Measurements from ENCODE around the gene GPR180.

The GPR180 gene

GRCh38 chr13:94659598-94659946, 57.9 kb downstream of the GPR180 start:
- no peak for DNase-seq (ENCODE audit: low spot score)
- H3K4me2 ChIP-seq (ENCODE audit: insufficient read depth, low read length, poor library complexity, severe bottlenecking), result no peak overlapping the region
- H2AK5ac ChIP-seq (ENCODE audit: low read depth, low read length), result no peak overlapping the region
- H3K4me1 ChIP-seq (ENCODE audit: control insufficient read depth in 2 of 2, insufficient read depth in 1 of 2, low read depth in 1 of 2, low read length in 2 of 2), result peaks cover 10 to 40% of the 10 kb centered on the region in 2 donors
- H3K79me1 ChIP-seq (ENCODE audit: low read depth, low read length), result no peaks in the 10 kb centered on the region
- no peaks in the 10 kb centered on the region for H3K36me3 ChIP-seq (replicated peaks in 1 of 2; ENCODE audit: control insufficient read depth in 2 of 2, insufficient read depth in 2 of 2, low read length in 2 of 2)
- no peak overlapping the region for H4K91ac ChIP-seq (ENCODE audit: low read depth, low read length, poor library complexity)
- peaks cover 4% of the 10 kb centered on the region in 2 donors for H3K9me3 ChIP-seq (replicated peaks in 1 of 2; ENCODE audit: control insufficient read depth in 2 of 2, insufficient read depth in 1 of 2, low read depth in 1 of 2, low read length in 2 of 2)
- no peak overlapping the region for H3K14ac ChIP-seq (ENCODE audit: low read length)
- H2BK12ac ChIP-seq (ENCODE audit: low read length), result no peak overlapping the region
- H2BK5ac ChIP-seq (ENCODE audit: low read length), result no peak overlapping the region
- H3K4me3 ChIP-seq (ENCODE audit: low read length in 2 of 2), result no peak overlapping the region
- no peaks in the 10 kb centered on the region for H3K27me3 ChIP-seq (ENCODE audit: control insufficient read depth in 3 of 3, insufficient read depth in 3 of 3, low read depth in 1 of 3, low read length in 3 of 3)
- H3K9ac ChIP-seq (ENCODE audit: low read depth, low read length, poor library complexity), result no peak overlapping the region
- H4K8ac ChIP-seq (ENCODE audit: low read depth, low read length), result no peak overlapping the region
- H3K18ac ChIP-seq (ENCODE audit: low read length), result no peak overlapping the region
- H2BK15ac ChIP-seq (ENCODE audit: low read length), result no peak overlapping the region
- H3K23ac ChIP-seq (ENCODE audit: low read depth, low read length, poor library complexity), result no peak overlapping the region
- no peak overlapping the region for H3K27ac ChIP-seq (replicated peaks; ENCODE audit: low read length)
- no peak overlapping the region for H2AFZ ChIP-seq (ENCODE audit: low read length)
- no peak overlapping the region for H3K4ac ChIP-seq (ENCODE audit: low read length)
- H2BK120ac ChIP-seq (ENCODE audit: low read depth, low read length), result no peak overlapping the region

- Histone ChIP-seq H2BK15ac (ENCODE audit: low read length) (no peak overlapping the region), H3K23ac (ENCODE audit: low read depth, low read length, poor library complexity) (no peak overlapping the region), H3K36me3 (replicated peaks in 1 of 2; ENCODE audit: control insufficient read depth in 2 of 2, insufficient read depth in 2 of 2, low read length in 2 of 2) (no peaks in the 10 kb centered on the region), H2BK12ac (ENCODE audit: low read length) (no peak overlapping the region), H3K14ac (ENCODE audit: low read length) (no peak overlapping the region), H3K18ac (ENCODE audit: low read length) (no peak overlapping the region), H3K4me2 (ENCODE audit: insufficient read depth, low read length, poor library complexity, severe bottlenecking) (no peak overlapping the region), H4K91ac (ENCODE audit: low read depth, low read length, poor library complexity) (no peak overlapping the region), H3K4ac (ENCODE audit: low read length) (no peak overlapping the region), H3K4me3 (ENCODE audit: low read length in 2 of 2) (no peak overlapping the region), H4K8ac (ENCODE audit: low read depth, low read length) (no peak overlapping the region), H2AFZ (ENCODE audit: low read length) (peak overlapping the region; percentile 37), H3K79me1 (ENCODE audit: low read depth, low read length) (no peaks in the 10 kb centered on the region), H3K9ac (ENCODE audit: low read depth, low read length, poor library complexity) (no peak overlapping the region), H2AK5ac (ENCODE audit: low read depth, low read length) (no peak overlapping the region), H3K4me1 (ENCODE audit: control insufficient read depth in 2 of 2, insufficient read depth in 1 of 2, low read depth in 1 of 2, low read length in 2 of 2) (peaks cover 10 to 49% of the 10 kb centered on the region in 2 donors), H3K9me3 (replicated peaks in 1 of 2; ENCODE audit: control insufficient read depth in 2 of 2, insufficient read depth in 1 of 2, low read depth in 1 of 2, low read length in 2 of 2) (peaks cover 2% of the 10 kb centered on the region in 2 donors), H3K27ac (replicated peaks; ENCODE audit: low read length) (no peak overlapping the region), H2BK5ac (ENCODE audit: low read length) (no peak overlapping the region), H3K27me3 (ENCODE audit: control insufficient read depth in 3 of 3, insufficient read depth in 3 of 3, low read depth in 1 of 3, low read length in 3 of 3) (no peaks in the 10 kb centered on the region), H2BK120ac (ENCODE audit: low read depth, low read length) (no peak overlapping the region)
- no CpG with 5 or more reads among the region's 6 CpGs for WGBS, 2 donors (ENCODE audit: extremely low coverage in 2 of 2, insufficient read length in 2 of 2, insufficient replicate concordance in 1 of 2)
- no peak for DNase-seq (ENCODE audit: low spot score)
Measured at GRCh38 chr13:94660695-94661326, 59.2 kb downstream of the GPR180 start.

GRCh38 chr13:94661406-94661805, 59.7 kb downstream of the GPR180 start:
- H3K27me3 ChIP-seq (ENCODE audit: control insufficient read depth in 3 of 3, insufficient read depth in 3 of 3, low read depth in 1 of 3, low read length in 3 of 3), result no peaks in the 10 kb centered on the region
- H2BK5ac ChIP-seq (ENCODE audit: low read length), result no peak overlapping the region
- H3K4me3 ChIP-seq (ENCODE audit: low read length in 2 of 2), result peak overlapping the region in 1 of 2 donors; percentile 7
- peak overlapping the region; percentile 3 for H3K27ac ChIP-seq (replicated peaks; ENCODE audit: low read length)
- no peak overlapping the region for H3K4ac ChIP-seq (ENCODE audit: low read length)
- H3K36me3 ChIP-seq (replicated peaks in 1 of 2; ENCODE audit: control insufficient read depth in 2 of 2, insufficient read depth in 2 of 2, low read length in 2 of 2), result no peaks in the 10 kb centered on the region
- no peak overlapping the region for H3K4me2 ChIP-seq (ENCODE audit: insufficient read depth, low read length, poor library complexity, severe bottlenecking)
- peak overlapping the region; percentile 37 for H2AFZ ChIP-seq (ENCODE audit: low read length)
- H4K91ac ChIP-seq (ENCODE audit: low read depth, low read length, poor library complexity), result no peak overlapping the region
- no peak overlapping the region for H2BK120ac ChIP-seq (ENCODE audit: low read depth, low read length)
- H4K8ac ChIP-seq (ENCODE audit: low read depth, low read length), result no peak overlapping the region
- no peak for DNase-seq (ENCODE audit: low spot score)
- H3K9ac ChIP-seq (ENCODE audit: low read depth, low read length, poor library complexity), result no peak overlapping the region
- H3K9me3 ChIP-seq (replicated peaks in 1 of 2; ENCODE audit: control insufficient read depth in 2 of 2, insufficient read depth in 1 of 2, low read depth in 1 of 2, low read length in 2 of 2), result peaks cover 0 to 2% of the 10 kb centered on the region in 2 donors
- no peak overlapping the region for H2BK12ac ChIP-seq (ENCODE audit: low read length)
- no peak overlapping the region for H2AK5ac ChIP-seq (ENCODE audit: low read depth, low read length)
- H3K79me1 ChIP-seq (ENCODE audit: low read depth, low read length), result no peaks in the 10 kb centered on the region
- no peak overlapping the region for H3K18ac ChIP-seq (ENCODE audit: low read length)
- no peak overlapping the region for H3K23ac ChIP-seq (ENCODE audit: low read depth, low read length, poor library complexity)
- no peak overlapping the region for H3K14ac ChIP-seq (ENCODE audit: low read length)
- peaks cover 10 to 49% of the 10 kb centered on the region in 2 donors for H3K4me1 ChIP-seq (ENCODE audit: control insufficient read depth in 2 of 2, insufficient read depth in 1 of 2, low read depth in 1 of 2, low read length in 2 of 2)
- WGBS, 2 donors (ENCODE audit: extremely low coverage in 2 of 2, insufficient read length in 2 of 2, insufficient replicate concordance in 1 of 2), result no CpG with 5 or more reads among the region's 5 CpGs
- no peak overlapping the region for H2BK15ac ChIP-seq (ENCODE audit: low read length)

- Histone ChIP-seq H2BK120ac (ENCODE audit: low read depth, low read length) (no peak overlapping the region), H3K9me3 (replicated peaks in 1 of 2; ENCODE audit: control insufficient read depth in 2 of 2, insufficient read depth in 1 of 2, low read depth in 1 of 2, low read length in 2 of 2) (no peaks in the 10 kb centered on the region), H2AFZ (ENCODE audit: low read length) (peak overlapping the region; percentile 70), H3K4me3 (ENCODE audit: low read length in 2 of 2) (no peak overlapping the region), H3K4me2 (ENCODE audit: insufficient read depth, low read length, poor library complexity, severe bottlenecking) (no peak overlapping the region), H2BK15ac (ENCODE audit: low read length) (no peak overlapping the region), H2AK5ac (ENCODE audit: low read depth, low read length) (no peak overlapping the region), H4K91ac (ENCODE audit: low read depth, low read length, poor library complexity) (no peak overlapping the region), H2BK5ac (ENCODE audit: low read length) (no peak overlapping the region), H3K9ac (ENCODE audit: low read depth, low read length, poor library complexity) (no peak overlapping the region), H3K27ac (replicated peaks; ENCODE audit: low read length) (no peak overlapping the region), H3K23ac (ENCODE audit: low read depth, low read length, poor library complexity) (no peak overlapping the region), H3K27me3 (ENCODE audit: control insufficient read depth in 3 of 3, insufficient read depth in 3 of 3, low read depth in 1 of 3, low read length in 3 of 3) (no peaks in the 10 kb centered on the region), H3K18ac (ENCODE audit: low read length) (no peak overlapping the region), H3K4ac (ENCODE audit: low read length) (no peak overlapping the region), H3K4me1 (ENCODE audit: control insufficient read depth in 2 of 2, insufficient read depth in 1 of 2, low read depth in 1 of 2, low read length in 2 of 2) (peaks cover 10 to 42% of the 10 kb centered on the region in 2 donors), H3K14ac (ENCODE audit: low read length) (no peak overlapping the region), H3K79me1 (ENCODE audit: low read depth, low read length) (no peaks in the 10 kb centered on the region), H3K36me3 (replicated peaks in 1 of 2; ENCODE audit: control insufficient read depth in 2 of 2, insufficient read depth in 2 of 2, low read length in 2 of 2) (no peaks in the 10 kb centered on the region), H4K8ac (ENCODE audit: low read depth, low read length) (no peak overlapping the region), H2BK12ac (ENCODE audit: low read length) (no peak overlapping the region)
- DNase-seq (ENCODE audit: low spot score), result no peak
- no CpG with 5 or more reads among the region's 12 CpGs for WGBS, 2 donors (ENCODE audit: extremely low coverage in 2 of 2, insufficient read length in 2 of 2, insufficient replicate concordance in 1 of 2)
Measured at GRCh38 chr13:94662274-94662945, 60.8 kb downstream of the GPR180 start.

Data from neuronal stem cell (in vitro differentiated cells).